ENCODE data around the gene CC2D2A.
A peak's percentile ranks its signal among the peaks of the same experiment; 100 is the strongest.

CC2D2A gene

DNA sequence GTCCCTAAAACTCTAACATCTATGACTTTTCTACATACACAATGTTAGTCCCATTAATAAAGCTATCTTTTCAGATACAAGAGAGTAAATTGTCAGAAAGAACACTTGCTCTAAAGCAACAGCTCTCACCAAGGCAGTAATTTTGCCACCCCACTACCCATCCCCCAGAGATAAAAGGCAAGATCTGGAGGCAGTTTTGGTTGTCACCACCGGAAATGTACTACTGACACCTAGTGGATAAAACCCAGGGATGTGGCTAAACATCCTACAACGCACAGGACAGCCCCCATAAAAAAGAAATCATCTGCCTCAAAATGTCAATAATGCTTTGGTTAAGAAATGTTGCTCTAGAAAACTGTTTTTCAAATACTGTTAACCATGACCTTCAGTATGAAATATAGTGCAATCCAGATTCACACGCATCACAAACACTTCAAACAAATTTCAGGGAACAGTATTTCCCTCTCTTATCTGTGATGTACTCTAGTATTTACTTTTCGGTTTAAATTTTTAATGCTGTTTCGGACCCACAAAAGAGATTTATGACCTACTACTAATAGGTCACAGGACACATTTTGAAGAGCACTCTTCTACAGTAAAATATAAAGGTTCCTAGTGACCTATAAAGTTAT, 180.3 kb downstream of the CC2D2A start:
- no peak overlapping the region for H3K4me3 ChIP-seq (replicated peaks; ENCODE audit: insufficient read depth, low read length)
- H3K27ac ChIP-seq (replicated peaks), result no peak overlapping the region
- DNase-seq (ENCODE audit: low read depth in 1 of 2, low spot score in 1 of 2), result peak; percentile 67 to 78
- TF ChIP-seq, protein P1, sequence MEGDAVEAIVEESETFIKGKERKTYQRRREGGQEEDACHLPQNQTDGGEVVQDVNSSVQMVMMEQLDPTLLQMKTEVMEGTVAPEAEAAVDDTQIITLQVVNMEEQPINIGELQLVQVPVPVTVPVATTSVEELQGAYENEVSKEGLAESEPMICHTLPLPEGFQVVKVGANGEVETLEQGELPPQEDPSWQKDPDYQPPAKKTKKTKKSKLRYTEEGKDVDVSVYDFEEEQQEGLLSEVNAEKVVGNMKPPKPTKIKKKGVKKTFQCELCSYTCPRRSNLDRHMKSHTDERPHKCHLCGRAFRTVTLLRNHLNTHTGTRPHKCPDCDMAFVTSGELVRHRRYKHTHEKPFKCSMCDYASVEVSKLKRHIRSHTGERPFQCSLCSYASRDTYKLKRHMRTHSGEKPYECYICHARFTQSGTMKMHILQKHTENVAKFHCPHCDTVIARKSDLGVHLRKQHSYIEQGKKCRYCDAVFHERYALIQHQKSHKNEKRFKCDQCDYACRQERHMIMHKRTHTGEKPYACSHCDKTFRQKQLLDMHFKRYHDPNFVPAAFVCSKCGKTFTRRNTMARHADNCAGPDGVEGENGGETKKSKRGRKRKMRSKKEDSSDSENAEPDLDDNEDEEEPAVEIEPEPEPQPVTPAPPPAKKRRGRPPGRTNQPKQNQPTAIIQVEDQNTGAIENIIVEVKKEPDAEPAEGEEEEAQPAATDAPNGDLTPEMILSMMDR (IDR thresholded peaks at IDR 0.05; ENCODE audit: insufficient read depth, low read length), result peak; percentile 70
- TF ChIP-seq SPI1 (IDR thresholded peaks at IDR 0.05; ENCODE audit: borderline replicate concordance, low read depth), result no peak
- no peaks in the 10 kb centered on the region for H3K27me3 ChIP-seq (ENCODE audit: insufficient read depth, poor library complexity, severe bottlenecking)

Measured in HL-60 (cell line).